Fibroblast of mammary gland (primary cell): Measurements from ENCODE around the gene KCNQ1.

Experiments used
- DNase-seq: peaks from one replicate; pipeline ENCODE4 v3.0.0-alpha.2; 2010; ENCODE audit warnings: low read depth
- H3K4me3 ChIP-seq: 2 replicates; pipeline ENCODE4 v1.5.1; 2011; ENCODE audit warnings: low read depth, mild to moderate bottlenecking, low read length, moderate library complexity; ENCODE audit not compliant: control insufficient read depth
- TF ChIP-seq, protein P1 (sequence below): conservative IDR thresholded peaks from 2 replicates; pipeline ENCODE4 v1.5.1; 2011; ENCODE audit warnings: low read depth, low read length, inconsistent platforms; ENCODE audit not compliant: control insufficient read depth, insufficient read depth

The KCNQ1 gene

DNA sequence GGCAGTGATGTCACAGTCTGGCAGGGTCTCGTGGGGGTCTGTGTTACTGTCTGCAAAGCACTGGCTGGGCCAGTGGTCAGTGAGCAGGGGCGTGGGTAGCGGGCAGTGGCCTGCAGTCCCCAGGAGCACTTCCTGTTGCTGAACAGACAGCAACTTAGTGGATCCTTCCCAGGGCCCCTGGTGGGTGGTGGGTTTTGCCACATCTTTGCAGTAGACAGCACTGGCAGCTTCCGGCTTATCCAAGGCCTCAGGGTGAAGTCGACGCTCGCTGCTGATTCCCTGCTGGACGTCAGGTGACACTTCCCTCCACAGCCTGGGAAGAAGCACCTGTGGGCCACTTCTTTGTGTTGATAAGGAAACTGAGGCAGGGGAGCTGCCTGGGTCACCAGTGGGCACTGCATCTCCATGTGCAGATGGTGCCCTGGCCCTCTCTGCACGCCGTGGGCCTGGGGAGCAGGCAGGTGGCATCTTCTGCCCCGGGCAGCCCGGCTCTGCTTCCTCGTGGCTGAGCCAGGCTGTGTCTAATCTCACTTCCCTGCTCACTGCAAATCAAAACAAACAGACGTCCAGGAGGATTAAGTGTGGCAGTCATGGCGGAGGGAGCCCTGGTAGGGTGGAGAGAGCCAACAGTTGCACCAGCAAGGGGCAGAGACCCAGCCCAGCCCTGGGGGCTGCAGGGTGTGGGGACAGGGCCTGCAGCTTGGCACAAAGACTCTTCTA lies 79.8 kb downstream of the KCNQ1 start:
- DNase-seq, result no peak
- TF ChIP-seq, protein P1, sequence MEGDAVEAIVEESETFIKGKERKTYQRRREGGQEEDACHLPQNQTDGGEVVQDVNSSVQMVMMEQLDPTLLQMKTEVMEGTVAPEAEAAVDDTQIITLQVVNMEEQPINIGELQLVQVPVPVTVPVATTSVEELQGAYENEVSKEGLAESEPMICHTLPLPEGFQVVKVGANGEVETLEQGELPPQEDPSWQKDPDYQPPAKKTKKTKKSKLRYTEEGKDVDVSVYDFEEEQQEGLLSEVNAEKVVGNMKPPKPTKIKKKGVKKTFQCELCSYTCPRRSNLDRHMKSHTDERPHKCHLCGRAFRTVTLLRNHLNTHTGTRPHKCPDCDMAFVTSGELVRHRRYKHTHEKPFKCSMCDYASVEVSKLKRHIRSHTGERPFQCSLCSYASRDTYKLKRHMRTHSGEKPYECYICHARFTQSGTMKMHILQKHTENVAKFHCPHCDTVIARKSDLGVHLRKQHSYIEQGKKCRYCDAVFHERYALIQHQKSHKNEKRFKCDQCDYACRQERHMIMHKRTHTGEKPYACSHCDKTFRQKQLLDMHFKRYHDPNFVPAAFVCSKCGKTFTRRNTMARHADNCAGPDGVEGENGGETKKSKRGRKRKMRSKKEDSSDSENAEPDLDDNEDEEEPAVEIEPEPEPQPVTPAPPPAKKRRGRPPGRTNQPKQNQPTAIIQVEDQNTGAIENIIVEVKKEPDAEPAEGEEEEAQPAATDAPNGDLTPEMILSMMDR, result no peak
- H3K4me3 ChIP-seq, result no peak overlapping the region

DNA sequence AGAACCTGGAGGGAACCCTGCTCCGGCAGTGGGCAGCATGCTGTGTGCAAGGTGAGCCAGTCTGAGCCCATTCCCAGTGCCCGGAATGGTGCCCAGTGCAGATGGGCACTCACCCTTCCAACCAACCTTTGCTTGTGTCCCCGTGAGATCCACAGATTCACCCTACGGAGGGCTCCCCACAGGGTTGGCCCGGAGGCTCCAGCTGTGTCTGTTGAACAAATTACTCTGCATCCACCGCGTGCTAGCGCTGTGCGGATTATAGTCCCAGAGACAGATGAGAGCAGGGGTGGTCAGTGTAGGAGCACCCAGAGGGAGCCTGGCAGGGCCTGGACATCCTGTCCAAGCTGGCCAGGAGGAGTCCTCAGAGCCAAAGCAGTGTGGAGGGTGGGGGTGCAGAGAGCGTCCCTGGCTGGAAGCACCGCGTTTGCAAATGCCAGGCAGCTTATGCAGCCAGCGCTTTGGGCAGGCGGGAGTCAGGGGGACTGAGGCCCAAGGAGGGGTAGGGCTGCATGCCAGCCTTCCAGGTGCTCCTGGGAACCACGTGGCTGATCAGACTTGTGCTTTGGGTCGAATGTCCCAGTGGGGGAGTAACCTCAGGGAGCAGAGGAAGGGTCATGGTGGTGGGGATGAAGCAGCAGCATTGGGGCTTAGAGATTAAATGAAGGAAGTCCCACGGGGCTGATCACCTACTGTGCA lies 80.5 kb downstream of the KCNQ1 start:
- TF ChIP-seq, protein P1, result no peak
- DNase-seq, result no peak
- no peak overlapping the region for H3K4me3 ChIP-seq

DNA sequence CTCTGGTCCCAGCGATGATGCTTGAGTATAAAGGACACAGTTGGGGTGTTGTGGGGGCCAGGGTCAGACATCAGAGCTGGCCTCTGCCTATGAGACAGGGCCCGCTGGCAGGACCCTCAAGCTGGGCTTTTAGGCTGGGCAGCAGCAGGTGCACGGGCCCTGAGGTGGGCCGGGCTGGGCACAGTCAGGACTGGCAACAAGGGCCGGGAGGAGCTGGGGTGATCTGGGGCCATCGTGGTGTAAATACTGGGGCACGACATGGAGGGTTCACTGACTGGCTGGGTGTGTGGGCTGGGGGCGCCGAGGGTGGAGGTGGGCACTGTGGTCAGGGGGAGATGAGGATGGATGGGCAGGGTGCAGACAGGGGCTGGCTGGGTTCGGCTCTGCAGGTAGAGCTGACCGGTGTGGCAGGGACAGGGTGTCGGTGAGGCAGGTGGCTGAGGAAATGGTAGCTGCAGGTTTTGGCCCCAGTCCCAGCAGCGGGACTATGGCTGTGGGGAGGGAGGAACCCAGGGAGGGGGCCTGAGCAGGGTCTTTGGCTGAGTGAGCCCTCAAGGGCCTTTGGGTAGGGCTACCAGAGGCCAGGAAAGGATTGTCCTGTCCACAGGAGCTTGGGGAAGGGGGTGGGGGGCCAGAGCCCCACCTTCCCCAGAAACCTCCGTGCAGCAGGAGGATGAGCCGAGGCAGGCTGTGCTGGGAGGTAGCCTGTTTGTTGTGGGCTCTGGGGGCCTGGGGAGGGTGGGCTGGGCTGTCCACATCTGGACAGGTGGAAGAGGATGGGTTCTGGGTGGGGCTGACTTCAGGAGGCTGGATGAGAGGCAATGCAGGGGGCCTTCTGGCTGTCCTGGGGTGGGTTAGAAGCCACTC lies 81.4 kb downstream of the KCNQ1 start:
- TF ChIP-seq, protein P1, result no peak
- H3K4me3 ChIP-seq, result no peak overlapping the region
- no peak for DNase-seq

DNA sequence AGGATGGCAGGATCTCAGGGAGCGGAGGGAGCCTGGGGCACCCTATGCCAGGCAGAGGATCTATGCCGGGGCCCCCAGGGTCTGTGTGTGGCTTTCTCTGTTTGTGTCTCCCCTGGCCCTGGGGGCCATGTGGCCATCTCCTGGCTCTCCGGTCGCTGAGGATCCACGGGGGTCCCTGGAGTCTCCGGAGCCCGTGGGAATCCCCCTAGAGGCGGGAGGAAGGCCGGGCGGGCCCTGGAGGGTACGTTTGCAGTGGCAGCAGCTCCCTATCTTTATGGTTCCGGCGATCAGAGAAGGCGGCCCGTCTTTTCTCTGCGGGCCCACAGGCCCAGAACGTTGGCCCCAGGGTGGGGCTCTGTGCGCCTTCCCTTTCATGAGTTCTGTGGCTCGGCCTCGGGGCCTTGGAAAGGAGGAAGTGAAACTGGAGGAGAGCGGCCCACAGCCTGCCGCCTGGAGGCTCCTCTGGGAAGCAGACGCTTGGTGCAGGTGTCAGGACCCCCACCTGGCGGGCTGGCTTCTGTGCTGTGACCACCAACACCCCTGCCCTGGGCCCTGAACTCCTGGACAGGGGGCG lies 82.1 kb downstream of the KCNQ1 start:
- TF ChIP-seq, protein P1, result no peak
- no peak overlapping the region for H3K4me3 ChIP-seq
- no peak for DNase-seq

DNA sequence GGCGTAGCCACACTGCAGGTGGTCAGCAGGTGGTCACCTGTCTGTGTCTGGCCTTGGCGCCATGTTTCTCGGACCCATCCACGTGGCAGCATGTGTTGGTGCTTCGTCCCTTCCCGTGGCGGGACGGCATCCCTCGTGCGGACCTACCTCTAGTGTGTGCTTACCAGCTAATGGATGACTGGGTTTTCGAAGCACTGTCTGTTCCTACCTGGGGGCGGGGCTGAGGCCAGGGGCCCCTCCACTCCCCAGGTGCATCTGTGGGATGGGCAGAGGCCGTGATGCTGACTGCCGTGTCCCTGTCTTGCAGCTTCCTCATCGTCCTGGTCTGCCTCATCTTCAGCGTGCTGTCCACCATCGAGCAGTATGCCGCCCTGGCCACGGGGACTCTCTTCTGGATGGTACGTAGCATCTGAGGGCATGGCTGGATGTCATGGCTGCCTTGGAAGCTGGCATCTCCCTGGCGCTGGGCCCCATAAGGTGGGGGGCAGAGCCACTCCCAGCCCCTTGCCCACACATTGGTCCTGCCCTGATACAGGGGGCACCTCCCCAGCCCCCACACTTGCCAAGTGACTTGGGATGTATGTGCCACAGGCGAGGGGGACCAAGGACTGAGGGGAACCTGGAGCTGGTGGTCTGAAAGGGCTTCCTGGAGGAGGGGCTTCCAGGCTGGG lies 82.9 kb downstream of the KCNQ1 start:
- H3K4me3 ChIP-seq, result no peak overlapping the region
- no peak for DNase-seq
- TF ChIP-seq, protein P1, result no peak
